Skeletal muscle cell (primary cell): ENCODE results near the gene ARHGEF7.

Experiments used
- DNase-seq: peaks from one replicate; pipeline ENCODE4 v3.0.0-alpha.2; 2010; ENCODE audit warnings: low read depth
- H3K4me3 ChIP-seq: 2 replicates; pipeline ENCODE4 v1.5.1; 2011; ENCODE audit warnings: low read depth, mild to moderate bottlenecking, control low read depth, low read length, moderate library complexity

The ARHGEF7 gene

DNA sequence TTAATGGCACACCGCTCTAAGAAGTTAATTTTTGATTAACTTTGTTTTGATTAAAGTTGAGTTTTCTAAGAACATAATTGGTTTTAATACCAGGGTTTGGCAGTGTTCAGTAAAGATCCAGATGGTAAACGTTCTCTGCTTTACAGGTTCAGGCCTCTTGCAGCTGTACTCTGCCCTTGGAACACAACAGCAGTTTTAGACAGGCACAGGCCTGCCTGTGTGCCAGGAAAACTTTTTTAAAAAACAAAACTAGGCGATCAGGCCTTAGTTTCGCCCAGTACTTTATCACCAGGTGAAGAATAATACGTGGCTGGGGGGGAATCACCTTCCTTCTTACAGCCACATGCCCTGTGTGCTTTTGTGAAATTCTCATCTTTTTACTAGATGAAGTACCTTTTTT lies 167.3 kb downstream of the ARHGEF7 start:
- H3K4me3 ChIP-seq: no peak overlapping the region
- DNase-seq: no peak

- DNase-seq: no peak
- H3K4me3 ChIP-seq: no peak overlapping the region
Measured at GRCh38 chr13:111282997-111283396, 167.9 kb downstream of the ARHGEF7 start.

DNA sequence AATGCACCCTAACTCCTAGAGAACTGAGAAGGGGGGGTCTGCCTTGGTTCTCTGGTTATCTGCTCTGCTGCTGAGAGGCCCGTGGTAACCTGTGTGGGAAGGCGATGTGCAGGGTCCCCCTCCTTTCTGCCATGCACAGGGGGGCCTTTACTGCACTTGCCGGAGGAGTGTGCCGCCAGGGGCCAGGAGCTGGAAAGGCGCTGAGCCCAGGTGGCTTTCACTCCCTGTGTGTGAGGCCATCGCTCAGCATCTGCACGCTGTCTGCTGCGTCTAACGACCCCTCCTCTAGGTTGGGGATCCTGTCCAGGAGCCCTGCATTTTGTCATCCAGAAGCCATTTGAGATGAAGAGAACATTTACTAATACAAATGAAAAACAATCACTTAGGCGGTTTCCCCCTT lies 168.3 kb downstream of the ARHGEF7 start:
- DNase-seq: no peak
- no peak overlapping the region for H3K4me3 ChIP-seq

GRCh38 chr13:111283991-111284390 lies 168.9 kb downstream of the ARHGEF7 start:
- H3K4me3 ChIP-seq: no peak overlapping the region
- DNase-seq: no peak

DNA sequence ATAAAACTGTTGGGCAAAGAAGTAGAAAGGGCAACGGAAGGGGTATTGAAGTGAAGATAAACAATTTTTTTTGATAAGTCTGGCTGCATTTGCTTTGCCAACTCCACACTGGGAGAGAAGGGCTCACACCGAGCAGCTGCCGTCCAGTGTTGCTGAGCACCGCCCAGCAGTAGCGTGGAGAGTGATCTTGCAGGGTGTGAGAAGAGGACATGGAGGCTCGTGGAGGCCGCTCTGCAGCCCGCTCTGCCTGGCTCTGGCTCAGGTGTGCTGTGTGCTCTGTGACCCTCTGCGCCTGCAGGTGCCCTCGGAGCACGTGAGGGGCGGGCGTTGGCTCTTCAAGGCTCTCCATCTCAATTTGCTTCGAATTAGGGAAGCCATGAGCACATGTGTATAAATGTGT lies 169.5 kb downstream of the ARHGEF7 start:
- no peak overlapping the region for H3K4me3 ChIP-seq
- no peak for DNase-seq

- no peak overlapping the region for H3K4me3 ChIP-seq
- DNase-seq: no peak
Measured at GRCh38 chr13:111286162-111286561, 171.1 kb downstream of the ARHGEF7 start.

DNA sequence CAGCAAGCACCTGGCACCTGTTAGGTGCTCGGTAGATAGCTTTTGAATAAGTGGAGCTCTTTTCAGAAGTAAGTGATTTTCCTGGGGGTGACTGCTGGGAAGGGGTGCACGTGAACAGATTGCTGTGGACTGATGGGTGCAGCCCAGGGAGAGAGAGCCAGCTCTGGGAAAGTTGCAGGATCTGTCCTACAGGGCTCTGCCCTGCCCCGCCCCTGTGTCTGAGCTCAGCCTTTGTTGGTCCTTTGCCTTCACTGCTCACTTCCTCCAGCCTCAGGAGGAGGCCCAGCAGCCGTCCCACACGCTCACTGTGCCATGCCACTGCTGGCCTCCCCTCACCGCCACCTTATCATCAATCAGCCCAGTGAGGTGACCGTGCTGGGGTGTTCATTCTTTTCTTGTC lies 171.6 kb downstream of the ARHGEF7 start:
- no peak for DNase-seq
- no peak overlapping the region for H3K4me3 ChIP-seq

DNA sequence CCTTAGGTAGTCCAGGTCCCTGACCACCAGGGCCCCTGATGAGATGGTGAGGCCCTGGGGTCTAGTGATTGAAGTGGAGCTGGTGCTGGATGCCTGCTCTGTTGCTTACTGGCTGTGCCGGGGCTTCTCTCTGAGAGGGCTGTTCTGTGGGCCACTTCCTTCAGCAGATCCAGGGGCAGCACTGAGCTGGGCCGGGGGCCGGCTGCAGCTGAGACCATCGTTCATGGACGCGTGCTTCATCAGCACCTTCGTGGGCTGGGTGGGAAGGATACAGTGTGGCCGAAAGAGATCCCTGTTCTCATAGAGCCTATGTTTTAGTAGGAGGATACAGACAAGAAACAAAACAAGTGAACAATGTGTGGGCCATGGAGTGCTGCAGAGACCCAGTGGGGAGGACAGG lies 172.1 kb downstream of the ARHGEF7 start:
- no peak overlapping the region for H3K4me3 ChIP-seq
- DNase-seq: no peak

- H3K4me3 ChIP-seq: no peak overlapping the region
- no peak for DNase-seq
Measured at GRCh38 chr13:111288276-111288675, 173.2 kb downstream of the ARHGEF7 start.

DNA sequence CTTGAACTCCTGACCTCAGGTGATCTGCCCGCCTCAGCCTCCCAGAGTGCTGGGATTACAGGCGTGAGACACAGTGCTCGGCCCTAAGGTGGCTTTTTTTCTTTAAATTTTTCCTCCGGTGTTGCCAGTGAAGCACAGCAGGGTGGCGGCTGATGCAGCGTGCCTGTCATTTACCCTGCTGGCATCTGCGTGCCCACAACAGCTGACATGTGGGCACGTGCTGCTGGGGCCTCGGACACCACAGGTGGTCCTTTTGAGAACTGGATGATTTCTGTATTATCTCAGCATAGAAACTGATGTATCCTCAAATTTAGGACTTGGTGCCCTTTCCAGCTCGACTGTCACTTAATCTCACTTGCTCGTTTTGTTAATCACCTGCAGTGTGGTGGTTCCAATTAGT lies 174.1 kb downstream of the ARHGEF7 start:
- no peak for DNase-seq
- H3K4me3 ChIP-seq: no peak overlapping the region

DNA sequence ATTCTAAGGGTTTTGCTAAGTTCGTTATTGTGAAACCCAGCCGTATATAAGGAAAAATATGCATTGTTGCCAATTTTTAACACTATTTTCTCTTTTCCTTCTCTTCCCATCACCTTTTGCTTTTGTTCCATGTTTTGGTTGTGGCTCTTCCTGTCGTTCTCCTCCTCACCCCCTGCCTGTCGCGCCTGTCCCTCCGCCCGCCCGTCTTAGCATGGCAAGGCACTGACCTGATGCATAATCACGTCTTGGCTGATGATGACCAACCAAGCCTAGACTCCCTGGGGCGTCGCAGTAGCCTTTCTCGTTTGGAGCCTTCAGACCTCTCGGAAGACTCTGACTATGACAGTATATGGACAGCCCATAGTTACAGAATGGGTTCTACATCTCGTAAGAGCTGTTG lies 176.8 kb downstream of the ARHGEF7 start:
- no peak for DNase-seq
- no peak overlapping the region for H3K4me3 ChIP-seq

- no peak overlapping the region for H3K4me3 ChIP-seq
Measured at GRCh38 chr13:111292710-111293485, 177.8 kb downstream of the ARHGEF7 start.

GRCh38 chr13:111295886-111296285 lies 180.8 kb downstream of the ARHGEF7 start:
- no peak overlapping the region for H3K4me3 ChIP-seq

More at GRCh38 chr13:111292710-111293485, 177.8 kb downstream of the ARHGEF7 start:
- no peak for DNase-seq

DNA sequence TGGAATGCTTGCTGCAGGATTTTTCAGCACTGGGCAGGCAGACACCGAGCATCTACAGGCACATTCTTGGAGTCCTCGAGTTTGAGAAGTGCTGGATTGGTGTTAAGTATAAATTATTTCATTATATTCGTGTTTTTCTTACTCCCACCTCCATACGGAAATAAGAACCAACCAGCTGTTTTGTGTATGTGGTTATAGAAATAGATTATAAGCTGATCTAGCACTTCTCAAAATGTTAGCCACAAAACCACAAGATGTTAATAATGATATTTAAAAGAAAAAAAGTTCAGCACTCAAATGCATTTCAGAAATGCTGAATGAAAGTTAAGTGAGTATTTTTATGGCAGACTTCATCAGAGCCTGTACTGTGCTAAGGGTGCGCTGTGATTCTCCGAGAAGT lies 181.3 kb downstream of the ARHGEF7 start:
- DNase-seq: no peak
- no peak overlapping the region for H3K4me3 ChIP-seq

More at GRCh38 chr13:111295886-111296285, 180.8 kb downstream of the ARHGEF7 start:
- DNase-seq: no peak

- DNase-seq: no peak
- H3K4me3 ChIP-seq: no peak overlapping the region
Measured at GRCh38 chr13:111298214-111298975, 183.3 kb downstream of the ARHGEF7 start.

DNA sequence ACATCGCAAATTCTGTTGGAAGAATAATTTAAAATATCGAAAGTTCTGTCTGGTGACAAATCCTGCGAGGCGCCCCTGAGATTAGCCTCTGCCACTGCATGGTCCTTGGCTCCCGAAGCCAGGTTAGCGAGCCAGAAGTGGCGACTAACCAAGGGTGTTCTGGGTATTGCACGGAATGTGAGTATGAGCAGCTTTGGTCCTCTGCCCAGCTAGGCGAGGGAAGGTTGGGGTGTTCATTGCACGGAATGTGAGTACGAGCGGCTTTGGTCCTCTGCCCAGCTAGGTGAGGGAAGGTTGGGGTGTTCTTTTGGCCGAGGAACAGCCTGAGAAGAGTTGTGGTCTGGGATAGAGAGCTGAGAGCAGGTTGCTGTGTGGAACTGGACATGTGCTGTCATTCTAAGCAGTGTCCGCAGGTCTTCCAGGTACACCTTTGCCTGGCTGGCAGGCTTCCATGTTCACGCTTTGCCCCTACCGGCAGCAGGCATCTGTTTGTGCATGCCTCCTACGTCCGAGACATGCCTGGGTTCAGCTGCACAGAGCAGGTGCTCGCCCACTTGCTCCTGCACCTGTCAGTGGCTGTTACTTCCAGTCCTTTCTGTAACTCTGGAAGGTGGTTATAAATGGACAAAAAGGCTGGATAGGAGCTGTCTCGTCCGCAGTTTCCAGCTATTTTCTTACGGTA lies 187.1 kb downstream of the ARHGEF7 start:
- no peak for DNase-seq
- H3K4me3 ChIP-seq: no peak overlapping the region

GRCh38 chr13:111303559-111303958 lies 188.4 kb downstream of the ARHGEF7 start:
- DNase-seq: no peak
- no peak overlapping the region for H3K4me3 ChIP-seq

DNA sequence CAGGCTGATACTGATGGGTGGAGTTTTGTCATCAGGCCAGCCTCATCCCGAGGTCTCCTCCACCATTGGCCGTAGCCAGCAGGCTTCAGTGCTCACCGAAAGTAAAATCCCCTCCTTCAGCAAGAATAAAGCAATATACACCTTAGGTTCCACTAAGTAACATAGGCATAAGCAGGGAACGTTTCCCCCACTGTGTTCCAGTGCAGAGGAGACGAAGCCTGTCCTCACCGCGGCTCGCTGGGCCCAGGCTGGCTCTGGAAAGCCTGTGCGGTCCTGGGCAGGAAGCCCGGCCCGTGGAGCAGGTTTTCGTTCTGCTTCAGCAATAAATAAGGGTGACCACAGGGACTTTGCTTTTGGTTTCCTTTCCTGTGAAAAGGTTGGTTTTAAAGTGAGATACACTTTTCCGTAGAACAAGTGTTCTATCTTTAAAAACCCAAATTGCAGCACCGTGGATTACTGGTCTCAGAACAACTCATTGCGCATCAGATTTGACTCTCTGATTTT lies 189.0 kb downstream of the ARHGEF7 start:
- DNase-seq: no peak
- H3K4me3 ChIP-seq: no peak overlapping the region

GRCh38 chr13:111304603-111305289 lies 189.6 kb downstream of the ARHGEF7 start:
- DNase-seq: no peak
- H3K4me3 ChIP-seq: no peak overlapping the region
